Stomach (tissue), 9 donors: ENCODE results near the gene MMD2. TPM values are rescaled to one million over a fixed set of nuclear protein-coding genes. Genes with fewer than 3 reads are reported as not detected.

Source experiments
- DNase-seq, 2 donors: peaks; one replicate each; pipeline versions ENCODE4 v3.0.0 to v3.0.0-alpha.2; 2013 to 2019
- H3K27ac ChIP-seq, 5 donors: fragments of 200-600 bp in 4 of 5; sonication (generic) in 4 of 5; one replicate each; pipeline ENCODE4 v1.5.1; 2013 to 2019; ENCODE audit warnings: mild to moderate bottlenecking in 1 of 5, moderate library complexity in 1 of 5
- H3K27me3 ChIP-seq, 3 donors: fragments of 200-600 bp; sonication (generic); one replicate each; pipeline ENCODE4 v1.5.1; 2017 to 2019; ENCODE audit warnings: mixed run types in 1 of 3
- H3K36me3 ChIP-seq, 4 donors: fragments of 200-600 bp; sonication (generic); 1 replicate in 3 of 4; 2 replicates in 1 of 4; pipeline ENCODE4 v1.5.1; 2016 to 2019
- H3K4me1 ChIP-seq, 4 donors: fragments of 200-600 bp; sonication (generic); one replicate each; pipeline ENCODE4 v1.5.1; 2016 to 2019
- H3K4me3 ChIP-seq, 4 donors: fragments of 200-600 bp; sonication (generic) in 3 of 4; one replicate each; pipeline ENCODE4 v1.5.1; 2016 to 2019; ENCODE audit warnings: mild to moderate bottlenecking in 1 of 4
- H3K9me3 ChIP-seq, 4 donors: fragments of 200-600 bp; sonication (generic); one replicate each; pipeline ENCODE4 v1.5.1; 2016 to 2019
- CTCF ChIP-seq, 7 experiments: fragments of 450-650 bp in 4 of 7; fragments of 200-600 bp in 3 of 7; sonication (generic) in 3 of 7; IDR thresholded peaks; one replicate each; pipeline ENCODE4 v1.5.1; 2016 to 2019; ENCODE audit warnings: antibody characterized with exemption in 7 of 7, control low read depth in 2 of 7, mild to moderate bottlenecking in 1 of 7
- EP300 ChIP-seq: sonication (generic); formaldehyde crosslinking; IDR thresholded peaks from one replicate; pipeline ENCODE4 v1.6.1; 2017; ENCODE audit warnings: antibody characterized with exemption
- POLR2A ChIP-seq, 4 donors: fragments of 450-650 bp; IDR thresholded peaks; one replicate each; pipeline ENCODE4 v1.6.1; 2016; ENCODE audit warnings: antibody characterized with exemption in 4 of 4, control low read depth in 2 of 4, mild to moderate bottlenecking in 1 of 4, moderate library complexity in 1 of 4
- POLR2AphosphoS5 ChIP-seq, 3 donors: sonication (generic); formaldehyde crosslinking; IDR thresholded peaks; one replicate each; pipeline ENCODE4 v1.6.1; 2016; ENCODE audit warnings: antibody characterized with exemption in 3 of 3
- WGBS, 5 donors: extraction: QIAGEN DNeasy Blood & Tissue Kit in 3 of 5; methylation state at CpG; one replicate each; pipeline versions ENCODE4 v1.1.5 to v1.1.7; 2013 to 2018; 5-methylcytosine and 5-hydroxymethylcytosine counted together
- intact Hi-C: fragments of 100-400 bp; cut with DNase I; formaldehyde crosslinking; loops from one replicate; pipeline ENCODE4 v1.15.1; 2023; ENCODE audit warnings: low total_unique reads
- polyA plus RNA-seq, 3 donors: library from polyadenylated mRNA; stranded (reverse); fragments of 200-250 nt; gene quantifications; one replicate each; pipeline ENCODE4 v1.2.3, GENCODE V29; 2013
- total RNA-seq, 5 donors: library from RNA; depleted of rRNA; stranded (reverse); fragments of >200 nt; gene quantifications; one replicate each; pipeline versions ENCODE4 v1.1.0 to v1.2.3, GENCODE V29; 2014 to 2016
- donor health status: healthy with polysubstance abuse.
- donor health status: Bipolar disorder and iron deficiency.
- donor health status: healthy.

MMD2 gene
- total and polyA plus RNA-seq, 8 donors: not detected

- 55 to 63% (median 60%) methylated on average over 8 of the region's 8 CpGs for WGBS, 5 donors
- intact Hi-C loops: no loop called here
- Histone ChIP-seq H3K9me3 (peaks cover 0 to 12% (median 7%) of the 10 kb centered on the region in 4 donors), H3K4me1 (no peaks in the 10 kb centered on the region), H3K27me3 (peaks cover 0 to 17% (median 0%) of the 10 kb centered on the region in 3 donors), H3K4me3 (no peak overlapping the region), H3K36me3 (no peaks in the 10 kb centered on the region), H3K27ac (no peak overlapping the region)
- no peak for DNase-seq
- TF ChIP-seq POLR2A (IDR thresholded peaks at IDR 0.05) (no peak), CTCF (IDR thresholded peaks at IDR 0.05) (no peak), EP300 (no peak), POLR2AphosphoS5 (IDR thresholded peaks at IDR 0.05) (no peak)
Observed at GRCh38 chr7:4916113-4916512, 42.9 kb downstream of the MMD2 start.

DNA sequence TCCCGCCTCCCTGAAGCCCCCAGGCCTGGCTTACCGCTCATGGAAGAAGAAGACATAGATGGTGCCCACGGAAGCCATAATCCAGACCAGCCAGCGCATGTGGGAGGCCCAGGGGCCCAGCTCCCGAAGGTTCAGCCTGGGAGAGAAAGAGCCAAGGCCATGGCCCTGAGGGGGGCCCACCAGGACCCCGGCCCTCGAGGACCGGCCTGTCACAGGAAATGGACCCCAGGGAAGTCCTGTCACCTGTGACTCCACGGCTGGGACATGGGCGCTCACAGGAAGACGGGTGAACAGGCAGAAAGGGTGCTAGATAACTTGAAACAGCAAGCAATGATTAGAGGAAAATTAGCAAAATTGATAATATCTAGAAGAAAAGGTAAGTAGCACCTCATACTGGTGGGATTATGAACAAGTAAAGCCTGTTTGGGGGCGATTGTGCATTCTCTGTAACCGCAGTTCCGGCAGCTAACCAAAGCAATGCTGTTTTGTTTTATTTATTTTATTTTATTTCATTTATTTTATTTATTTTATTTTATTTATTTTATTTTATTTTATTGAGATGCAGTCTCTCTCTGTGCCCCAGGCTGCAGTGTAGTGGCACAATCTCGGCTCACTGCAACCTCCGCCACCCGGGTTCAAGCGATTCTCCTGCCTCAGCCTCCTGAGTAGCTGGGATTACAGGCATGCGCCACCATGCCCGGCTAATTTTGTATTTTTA is 47.7 kb downstream of the MMD2 start:
- Histone ChIP-seq H3K27ac (no peak overlapping the region), H3K27me3 (peaks cover 0 to 11% (median 0%) of the 10 kb centered on the region in 3 donors), H3K4me3 (no peak overlapping the region), H3K36me3 (no peaks in the 10 kb centered on the region), H3K9me3 (no peaks in the 10 kb centered on the region), H3K4me1 (no peaks in the 10 kb centered on the region)
- intact Hi-C loops: no loop called here
- TF ChIP-seq CTCF (IDR thresholded peaks at IDR 0.05) (no peak), EP300 (no peak)
- WGBS, 5 donors: 77 to 87% (median 82%) methylated on average over 18 to 20 of the region's 20 CpGs
- no peak for DNase-seq

DNA sequence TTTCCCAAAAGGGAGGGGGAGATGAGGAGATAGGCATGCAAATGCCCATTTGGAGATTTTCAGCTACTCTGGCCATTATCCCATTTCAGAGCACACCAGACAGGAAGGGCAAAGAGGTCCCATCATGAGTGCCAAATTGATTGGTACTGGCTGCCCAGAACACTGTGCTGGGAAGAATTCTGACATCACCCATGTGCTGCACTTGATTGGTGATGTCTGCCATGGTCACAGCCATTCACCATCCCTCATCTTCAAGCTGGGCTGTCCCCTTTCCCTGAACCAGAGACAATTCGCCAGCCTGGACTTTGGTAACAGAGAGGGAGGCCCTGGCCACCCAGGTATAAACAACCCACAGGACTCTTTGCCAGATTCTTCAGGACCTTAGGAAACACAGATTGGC is 52.3 kb downstream of the MMD2 start:
- no peaks in the 10 kb centered on the region for H3K9me3 ChIP-seq
- H3K27ac ChIP-seq: no peak overlapping the region
- 33 to 82% (median 76%) methylated on average over 1 of the region's 1 CpG for WGBS, 5 donors
- peaks cover 0 to 56% (median 8%) of the 10 kb centered on the region in 3 donors for H3K27me3 ChIP-seq
- TF ChIP-seq EP300 (no peak), CTCF (IDR thresholded peaks at IDR 0.05) (no peak), POLR2AphosphoS5 (IDR thresholded peaks at IDR 0.05) (no peak), POLR2A (IDR thresholded peaks at IDR 0.05) (no peak)
- H3K4me3 ChIP-seq: no peak overlapping the region
- DNase-seq: no peak
- intact Hi-C loops: no loop called here
- H3K4me1 ChIP-seq: no peaks in the 10 kb centered on the region
- H3K36me3 ChIP-seq: no peaks in the 10 kb centered on the region

GRCh38 chr7:4905171-4905570 is 53.8 kb downstream of the MMD2 start:
- no peak overlapping the region for H3K4me3 ChIP-seq
- WGBS, 5 donors: 36 to 87% (median 40%) methylated on average over 1 of the region's 1 CpG
- H3K36me3 ChIP-seq: no peaks in the 10 kb centered on the region
- no peaks in the 10 kb centered on the region for H3K9me3 ChIP-seq
- no peak for DNase-seq
- H3K27ac ChIP-seq: no peak overlapping the region
- H3K27me3 ChIP-seq: peaks cover 0 to 67% (median 8%) of the 10 kb centered on the region in 3 donors
- no peaks in the 10 kb centered on the region for H3K4me1 ChIP-seq
- TF ChIP-seq POLR2AphosphoS5 (IDR thresholded peaks at IDR 0.05) (no peak), EP300 (no peak), POLR2A (IDR thresholded peaks at IDR 0.05) (no peak)
- intact Hi-C loops: no loop called here

GRCh38 chr7:4904346-4904745 is 54.6 kb downstream of the MMD2 start:
- Histone ChIP-seq H3K27me3 (peaks cover 0 to 61% (median 8%) of the 10 kb centered on the region in 3 donors), H3K27ac (no peak overlapping the region), H3K36me3 (no peaks in the 10 kb centered on the region), H3K4me3 (no peak overlapping the region), H3K9me3 (no peaks in the 10 kb centered on the region), H3K4me1 (no peaks in the 10 kb centered on the region)
- intact Hi-C loops: no loop called here
- no peak for DNase-seq
- TF ChIP-seq EP300: no peak
- no peak for TF ChIP-seq POLR2A (IDR thresholded peaks at IDR 0.05)
- TF ChIP-seq POLR2AphosphoS5 (IDR thresholded peaks at IDR 0.05): no peak
- TF ChIP-seq CTCF (IDR thresholded peaks at IDR 0.05): no peak
